HL-60 (cell line): ENCODE measurements around the gene GFOD2.

Experiments
- CTCF ChIP-seq: IDR thresholded peaks from one replicate; pipeline ENCODE4 v1.5.1; 2011; ENCODE audit warnings: low read length, control low read depth, inconsistent platforms; ENCODE audit not compliant: insufficient read depth
- POLR2AphosphoS5 ChIP-seq: IDR thresholded peaks from 2 replicates; pipeline ENCODE4 v1.6.1; 2012; ENCODE audit warnings: low read depth

GRCh38 chr16:67723911-67724305, 4.8 kb upstream of the GFOD2 start:
- TF ChIP-seq CTCF (no peak), POLR2AphosphoS5 (no peak)
